H54 (cell line): ENCODE data around the gene GDNF.

ENCODE experiments used
- DNase-seq: peaks from one replicate; pipeline ENCODE4 v3.0.0; 2011; ENCODE audit warnings: low spot score, mixed read lengths; ENCODE audit not compliant: insufficient read length
- FAIRE-seq: peaks from 3 replicates; lab custom pipeline; 2011; peaks lifted over from hg19 to GRCh38; lab: Jason Lieb, UNC
- POLR2A ChIP-seq: IDR thresholded peaks from 2 replicates; pipeline ENCODE4 v1.6.1; 2011; ENCODE audit warnings: low read depth, mild to moderate bottlenecking, low read length

Gene GDNF

GRCh38 chr5:37838933-37839341, 904 bp downstream of the GDNF start:
- DNase-seq (no peak), FAIRE-seq (no peak)
- no peak for TF ChIP-seq POLR2A

GRCh38 chr5:37838152-37838932, 1.5 kb downstream of the GDNF start:
- TF ChIP-seq POLR2A, result no peak
- no peak for DNase-seq
- FAIRE-seq, result no peak

GRCh38 chr5:37837414-37838032, 2.3 kb downstream of the GDNF start:
- peak; percentile 93 for DNase-seq
- TF ChIP-seq POLR2A, result no peak
- FAIRE-seq, result no peak

- DNase-seq, result no peak
- no peak for FAIRE-seq
- no peak for TF ChIP-seq POLR2A
Observed at GRCh38 chr5:37836592-37837413, 3.0 kb downstream of the GDNF start.

- FAIRE-seq (no peak), DNase-seq (no peak)
- TF ChIP-seq POLR2A, result no peak
Observed at GRCh38 chr5:37836235-37836591, 3.6 kb downstream of the GDNF start.

- no peak for TF ChIP-seq POLR2A
- DNase-seq (no peak), FAIRE-seq (no peak)
Observed at GRCh38 chr5:37835380-37835973, 4.4 kb downstream of the GDNF start.

GRCh38 chr5:37834542-37835379, 5.1 kb downstream of the GDNF start:
- no peak for TF ChIP-seq POLR2A
- FAIRE-seq, result no peak
- no peak for DNase-seq

- no peak for FAIRE-seq
- TF ChIP-seq POLR2A, result no peak
- no peak for DNase-seq
Observed at GRCh38 chr5:37833990-37834389, 5.9 kb downstream of the GDNF start.

- no peak for TF ChIP-seq POLR2A
- FAIRE-seq (peak; percentile 60), DNase-seq (no peak)
Observed at GRCh38 chr5:37831821-37832534, 7.9 kb downstream of the GDNF start.

GRCh38 chr5:37830348-37830747, 9.5 kb downstream of the GDNF start:
- FAIRE-seq (no peak), DNase-seq (no peak)
- TF ChIP-seq POLR2A, result no peak

- DNase-seq (no peak), FAIRE-seq (no peak)
- no peak for TF ChIP-seq POLR2A
Observed at GRCh38 chr5:37825334-37825915, 14.4 kb downstream of the GDNF start.
